GM12874 (cell line): ENCODE results near the gene CSNK1E.
A peak's percentile ranks its signal among the peaks of the same experiment; 100 is the strongest.

Experiments used
- CTCF ChIP-seq: IDR thresholded peaks from 2 replicates; pipeline ENCODE4 v1.5.1; 2011; ENCODE audit warnings: low read depth, mild to moderate bottlenecking, control low read depth, low read length, moderate library complexity; ENCODE audit not compliant: insufficient read depth

The CSNK1E gene

GRCh38 chr22:38303974-38304373 lies 13.3 kb downstream of the CSNK1E start:
- TF ChIP-seq CTCF: no peak

- TF ChIP-seq CTCF: no peak
Observed at GRCh38 chr22:38302906-38303305, 14.3 kb downstream of the CSNK1E start.

GRCh38 chr22:38300946-38301345 lies 16.3 kb downstream of the CSNK1E start:
- no peak for TF ChIP-seq CTCF

GRCh38 chr22:38300197-38300945 lies 16.9 kb downstream of the CSNK1E start:
- no peak for TF ChIP-seq CTCF

- no peak for TF ChIP-seq CTCF
Observed at GRCh38 chr22:38299770-38300102, 17.5 kb downstream of the CSNK1E start.

GRCh38 chr22:38298312-38299005 lies 18.8 kb downstream of the CSNK1E start:
- TF ChIP-seq CTCF: peak; percentile 83

- no peak for TF ChIP-seq CTCF
Observed at GRCh38 chr22:38296372-38296771, 20.9 kb downstream of the CSNK1E start.
